ENCODE measurements around the gene ZNF84. TPM values are rescaled to one million over a fixed set of nuclear protein-coding genes. Genes with fewer than 3 reads are reported as not detected.

ZNF84 gene
- total and polyA plus RNA-seq, 10 of the 15 experiments (the other 5 are each of a cell fraction or from before 2014, with no cell fraction given) = 10.4 to 35.3 (median 16.6) TPM

Small RNA genes within 50 kb of the gene (small RNA-seq; reads per million reads assigned to genes)
- gene RNU4ATAC12P = not detected

Other genes with a start within 250 kb of the ZNF84 start
Only the 7 nearest of the 9 such genes appear.
- gene CHFR, start 149.9 kb upstream of the ZNF84 start, total RNA-seq (2014; rRNA removed) = 33.6 and 42.0 TPM in 2 replicates
- gene CHFR, start 149.9 kb upstream of the ZNF84 start, total RNA-seq (2014; rRNA removed; fragmentation: Illumina TruSeq; extraction: Trizol) = 26.3 and 28.8 TPM in 2 replicates
- 40.9 and 43.4 TPM in 2 replicates for gene CHFR, start 149.9 kb upstream of the ZNF84 start, total RNA-seq (2021)
- 49.4 and 50.1 TPM in 2 replicates for gene CHFR, start 149.9 kb upstream of the ZNF84 start, polyA plus RNA-seq (2011; rRNA removed)
- gene CHFR, start 149.9 kb upstream of the ZNF84 start, polyA plus RNA-seq (2014; fragmentation: Illumina TruSeq; extraction: Trizol) = 30.8 and 40.0 TPM in 2 replicates
- gene CHFR, start 149.9 kb upstream of the ZNF84 start, polyA plus RNA-seq (2014; fragmentation: Nextera tagmentation; extraction: Ambion mirVana) = 1 to 10 TPM; 1.1 to 2.1 TPM
- gene CHFR, start 149.9 kb upstream of the ZNF84 start, polyA plus RNA-seq (2014; rRNA removed) = 45.1 and 47.3 TPM in 2 replicates
- 10 to 100 TPM; 21.1 to 23.7 TPM for gene CHFR, start 149.9 kb upstream of the ZNF84 start, polyA plus RNA-seq (2016; fragmentation: Nextera tagmentation; extraction: Ambion mirVana)
- 2.9 and 3.1 TPM in 2 replicates for gene ZNF605, start 81.2 kb upstream of the ZNF84 start, total RNA-seq (2014; rRNA removed)
- 3.8 and 5.4 TPM in 2 replicates for gene ZNF605, start 81.2 kb upstream of the ZNF84 start, total RNA-seq (2014; rRNA removed; fragmentation: Illumina TruSeq; extraction: Trizol)
- 3.6 and 3.8 TPM in 2 replicates for gene ZNF605, start 81.2 kb upstream of the ZNF84 start, total RNA-seq (2021)
- gene ZNF605, start 81.2 kb upstream of the ZNF84 start, polyA plus RNA-seq (2011; rRNA removed) = 4.8 and 10.1 TPM in 2 replicates
- gene ZNF605, start 81.2 kb upstream of the ZNF84 start, polyA plus RNA-seq (2014; fragmentation: Illumina TruSeq; extraction: Trizol) = 3.3 and 3.7 TPM in 2 replicates
- 1 to 10 TPM in 1 of 2 experiments, under 1 TPM in 1; 0.95 to 1.3 TPM for gene ZNF605, start 81.2 kb upstream of the ZNF84 start, polyA plus RNA-seq (2014; fragmentation: Nextera tagmentation; extraction: Ambion mirVana)
- gene ZNF605, start 81.2 kb upstream of the ZNF84 start, polyA plus RNA-seq (2014; rRNA removed) = 2.0 and 2.1 TPM in 2 replicates
- 1 to 10 TPM; 1.5 to 1.6 TPM for gene ZNF605, start 81.2 kb upstream of the ZNF84 start, polyA plus RNA-seq (2016; fragmentation: Nextera tagmentation; extraction: Ambion mirVana)
- gene ZNF26, start 51.1 kb upstream of the ZNF84 start, total RNA-seq (2014; rRNA removed) = 7.2 and 17.1 TPM in 2 replicates
- gene ZNF26, start 51.1 kb upstream of the ZNF84 start, total RNA-seq (2014; rRNA removed; fragmentation: Illumina TruSeq; extraction: Trizol) = 8.6 and 9.1 TPM in 2 replicates
- gene ZNF26, start 51.1 kb upstream of the ZNF84 start, total RNA-seq (2021) = 13.4 and 14.1 TPM in 2 replicates
- 11.0 and 16.5 TPM in 2 replicates for gene ZNF26, start 51.1 kb upstream of the ZNF84 start, polyA plus RNA-seq (2011; rRNA removed)
- gene ZNF26, start 51.1 kb upstream of the ZNF84 start, polyA plus RNA-seq (2014; fragmentation: Illumina TruSeq; extraction: Trizol) = 5.7 and 7.4 TPM in 2 replicates
- 1 to 10 TPM in 1 of 2 experiments, under 1 TPM in 1; 1.00 to 1.4 TPM for gene ZNF26, start 51.1 kb upstream of the ZNF84 start, polyA plus RNA-seq (2014; fragmentation: Nextera tagmentation; extraction: Ambion mirVana)
- gene ZNF26, start 51.1 kb upstream of the ZNF84 start, polyA plus RNA-seq (2014; rRNA removed) = 15.4 and 17.1 TPM in 2 replicates
- gene ZNF26, start 51.1 kb upstream of the ZNF84 start, polyA plus RNA-seq (2016; fragmentation: Nextera tagmentation; extraction: Ambion mirVana) = 10 to 100 TPM in 1 of 2 experiments, 1 to 10 TPM in 1; 9.9 to 11.5 TPM
- 17.7 and 23.7 TPM in 2 replicates for gene ZNF140, start 43.4 kb downstream of the ZNF84 start, total RNA-seq (2014; rRNA removed)
- 15.3 TPM in 2 replicates for gene ZNF140, start 43.4 kb downstream of the ZNF84 start, total RNA-seq (2014; rRNA removed; fragmentation: Illumina TruSeq; extraction: Trizol)
- gene ZNF140, start 43.4 kb downstream of the ZNF84 start, total RNA-seq (2021) = 11.1 and 11.5 TPM in 2 replicates
- gene ZNF140, start 43.4 kb downstream of the ZNF84 start, polyA plus RNA-seq (2011; rRNA removed) = 21.2 and 30.5 TPM in 2 replicates
- 14.7 and 18.2 TPM in 2 replicates for gene ZNF140, start 43.4 kb downstream of the ZNF84 start, polyA plus RNA-seq (2014; fragmentation: Illumina TruSeq; extraction: Trizol)
- gene ZNF140, start 43.4 kb downstream of the ZNF84 start, polyA plus RNA-seq (2014; fragmentation: Nextera tagmentation; extraction: Ambion mirVana) = 1 to 10 TPM; 6.8 to 7.4 TPM
- gene ZNF140, start 43.4 kb downstream of the ZNF84 start, polyA plus RNA-seq (2014; rRNA removed) = 9.2 TPM in 2 replicates
- 10 to 100 TPM; 14.6 to 15.9 TPM for gene ZNF140, start 43.4 kb downstream of the ZNF84 start, polyA plus RNA-seq (2016; fragmentation: Nextera tagmentation; extraction: Ambion mirVana)
- gene ZNF891, start 92.8 kb downstream of the ZNF84 start, total RNA-seq (2014; rRNA removed) = 0.85 and 1.0 TPM in 2 replicates
- 1.1 and 1.2 TPM in 2 replicates for gene ZNF891, start 92.8 kb downstream of the ZNF84 start, total RNA-seq (2014; rRNA removed; fragmentation: Illumina TruSeq; extraction: Trizol)
- gene ZNF891, start 92.8 kb downstream of the ZNF84 start, total RNA-seq (2021) = 0.74 and 0.90 TPM in 2 replicates
- gene ZNF891, start 92.8 kb downstream of the ZNF84 start, polyA plus RNA-seq (2011; rRNA removed) = 0.80 and 1.4 TPM in 2 replicates
- gene ZNF891, start 92.8 kb downstream of the ZNF84 start, polyA plus RNA-seq (2014; fragmentation: Illumina TruSeq; extraction: Trizol) = 0.79 and 1.1 TPM in 2 replicates
- gene ZNF891, start 92.8 kb downstream of the ZNF84 start, polyA plus RNA-seq (2014; fragmentation: Nextera tagmentation; extraction: Ambion mirVana) = under 1 TPM; 0.20 to 0.29 TPM
- gene ZNF891, start 92.8 kb downstream of the ZNF84 start, polyA plus RNA-seq (2014; rRNA removed) = 0.59 and 0.66 TPM in 2 replicates
- under 1 TPM; 0.28 to 0.45 TPM for gene ZNF891, start 92.8 kb downstream of the ZNF84 start, polyA plus RNA-seq (2016; fragmentation: Nextera tagmentation; extraction: Ambion mirVana)
- gene ZNF10, start 93.1 kb downstream of the ZNF84 start, total RNA-seq (2014; rRNA removed) = 3.4 and 3.5 TPM in 2 replicates
- 2.7 and 3.8 TPM in 2 replicates for gene ZNF10, start 93.1 kb downstream of the ZNF84 start, total RNA-seq (2014; rRNA removed; fragmentation: Illumina TruSeq; extraction: Trizol)
- gene ZNF10, start 93.1 kb downstream of the ZNF84 start, total RNA-seq (2021) = 3.2 and 4.1 TPM in 2 replicates
- gene ZNF10, start 93.1 kb downstream of the ZNF84 start, polyA plus RNA-seq (2011; rRNA removed) = 2.1 and 2.4 TPM in 2 replicates
- gene ZNF10, start 93.1 kb downstream of the ZNF84 start, polyA plus RNA-seq (2014; fragmentation: Illumina TruSeq; extraction: Trizol) = 3.3 and 3.9 TPM in 2 replicates
- 1 to 10 TPM; 1.8 to 2.5 TPM for gene ZNF10, start 93.1 kb downstream of the ZNF84 start, polyA plus RNA-seq (2014; fragmentation: Nextera tagmentation; extraction: Ambion mirVana)
- 2.6 and 4.2 TPM in 2 replicates for gene ZNF10, start 93.1 kb downstream of the ZNF84 start, polyA plus RNA-seq (2014; rRNA removed)
- gene ZNF10, start 93.1 kb downstream of the ZNF84 start, polyA plus RNA-seq (2016; fragmentation: Nextera tagmentation; extraction: Ambion mirVana) = 1 to 10 TPM; 1.7 to 2.6 TPM
- 17.1 and 23.2 TPM in 2 replicates for gene ZNF268, start 144.0 kb downstream of the ZNF84 start, total RNA-seq (2014; rRNA removed)
- 18.8 and 20.1 TPM in 2 replicates for gene ZNF268, start 144.0 kb downstream of the ZNF84 start, total RNA-seq (2014; rRNA removed; fragmentation: Illumina TruSeq; extraction: Trizol)
- 16.2 and 16.6 TPM in 2 replicates for gene ZNF268, start 144.0 kb downstream of the ZNF84 start, total RNA-seq (2021)
- 15.1 and 16.6 TPM in 2 replicates for gene ZNF268, start 144.0 kb downstream of the ZNF84 start, polyA plus RNA-seq (2011; rRNA removed)
- 12.0 and 12.3 TPM in 2 replicates for gene ZNF268, start 144.0 kb downstream of the ZNF84 start, polyA plus RNA-seq (2014; fragmentation: Illumina TruSeq; extraction: Trizol)
- 10 to 100 TPM in 1 of 2 experiments, 1 to 10 TPM in 1; 9.4 to 11.4 TPM for gene ZNF268, start 144.0 kb downstream of the ZNF84 start, polyA plus RNA-seq (2014; fragmentation: Nextera tagmentation; extraction: Ambion mirVana)
- gene ZNF268, start 144.0 kb downstream of the ZNF84 start, polyA plus RNA-seq (2014; rRNA removed) = 11.1 and 14.2 TPM in 2 replicates
- 10 to 100 TPM; 15.4 to 17.6 TPM for gene ZNF268, start 144.0 kb downstream of the ZNF84 start, polyA plus RNA-seq (2016; fragmentation: Nextera tagmentation; extraction: Ambion mirVana)